Liver (tissue), 9 donors: ENCODE measurements around the gene FEM1B. TPM values are rescaled to one million over a fixed set of nuclear protein-coding genes. Genes with fewer than 3 reads are reported as not detected.

Experiments
- DNase-seq: peaks from one replicate; pipeline ENCODE4 v3.0.0-alpha.2; 2017; ENCODE audit warnings: low spot score
- H3K27ac ChIP-seq, 2 donors: one replicate each; pipeline ENCODE4 v1.7.0; 2013; ENCODE audit warnings: inconsistent platforms in 2 of 2, low read length in 2 of 2, control low read depth in 1 of 2, low read depth in 1 of 2, mild to moderate bottlenecking in 1 of 2
- H3K27me3 ChIP-seq, 4 donors: one replicate each; pipeline versions ENCODE4 v1.6.1 to v1.7.0; 2013; ENCODE audit warnings: low read length in 3 of 4, inconsistent platforms in 1 of 4, mild to moderate bottlenecking in 1 of 4, moderate library complexity in 1 of 4; ENCODE audit not compliant: control insufficient read depth in 4 of 4, insufficient read depth in 4 of 4
- H3K36me3 ChIP-seq, 4 donors: one replicate each; pipeline versions ENCODE4 v1.6.1 to v1.7.0; 2013; ENCODE audit warnings: low read length in 3 of 4, mild to moderate bottlenecking in 3 of 4, low read depth in 1 of 4, moderate library complexity in 1 of 4; ENCODE audit not compliant: control insufficient read depth in 4 of 4, insufficient read depth in 3 of 4
- H3K4me1 ChIP-seq, 4 donors: one replicate each; pipeline versions ENCODE4 v1.6.1 to v1.7.0; 2013; ENCODE audit warnings: low read length in 3 of 4, mild to moderate bottlenecking in 3 of 4, moderate library complexity in 1 of 4; ENCODE audit not compliant: control insufficient read depth in 4 of 4, insufficient read depth in 4 of 4
- H3K4me3 ChIP-seq, 3 donors: one replicate each; pipeline versions ENCODE4 v1.6.1 to v1.7.0; 2013; ENCODE audit warnings: low read length in 3 of 3, control low read depth in 1 of 3, low read depth in 1 of 3, mild to moderate bottlenecking in 1 of 3
- H3K9ac ChIP-seq, 2 donors: one replicate each; pipeline ENCODE4 v1.7.0; 2013; ENCODE audit warnings: low read length in 2 of 2, mild to moderate bottlenecking in 2 of 2, moderate library complexity in 2 of 2, control low read depth in 1 of 2, low read depth in 1 of 2
- H3K9me3 ChIP-seq, 4 donors: one replicate each; pipeline versions ENCODE4 v1.6.1 to v1.7.0; 2013; ENCODE audit warnings: low read length in 3 of 4; ENCODE audit not compliant: control insufficient read depth in 4 of 4
- EGR1 ChIP-seq, 2 donors: IDR thresholded peaks; 2 replicates each; pipeline ENCODE4 v1.6.1; 2016 to 2018; ENCODE audit warnings: antibody characterized with exemption in 2 of 2, low read depth in 2 of 2
- FOXA1 ChIP-seq: IDR thresholded peaks from 2 replicates; pipeline ENCODE4 v1.6.1; 2016; ENCODE audit warnings: antibody characterized with exemption
- FOXA2 ChIP-seq: IDR thresholded peaks from 2 replicates; pipeline ENCODE4 v1.6.1; 2016; ENCODE audit warnings: antibody characterized with exemption
- GABPA ChIP-seq, 2 donors: IDR thresholded peaks in 1 of 2; conservative IDR thresholded peaks in 1 of 2; 2 replicates each; pipeline ENCODE4 v1.6.1; 2016; ENCODE audit warnings: antibody characterized with exemption in 2 of 2, mild to moderate bottlenecking in 1 of 2, moderate library complexity in 1 of 2
- HNF4A ChIP-seq, 2 donors: conservative IDR thresholded peaks; 2 replicates each; pipeline ENCODE4 v1.6.1; 2016; ENCODE audit warnings: antibody characterized with exemption in 2 of 2, mild to moderate bottlenecking in 2 of 2
- HNF4G ChIP-seq: IDR thresholded peaks from 2 replicates; pipeline ENCODE4 v1.6.1; 2016; ENCODE audit warnings: antibody characterized with exemption
- JUND ChIP-seq, 2 donors: IDR thresholded peaks; 2 replicates each; pipeline ENCODE4 v1.6.1; 2016; ENCODE audit warnings: antibody characterized with exemption in 2 of 2
- RAD21 ChIP-seq, 2 donors: IDR thresholded peaks; 2 replicates each; pipeline ENCODE4 v1.6.1; 2016; ENCODE audit warnings: antibody characterized with exemption in 2 of 2, mild to moderate bottlenecking in 2 of 2
- RXRA ChIP-seq, 2 donors: IDR thresholded peaks; 2 replicates each; pipeline ENCODE4 v1.6.1; 2017 to 2018; ENCODE audit warnings: antibody characterized with exemption in 2 of 2, mild to moderate bottlenecking in 1 of 2
- SP1 ChIP-seq: IDR thresholded peaks from 2 replicates; pipeline ENCODE4 v1.6.1; 2018; ENCODE audit warnings: antibody characterized with exemption, mild to moderate bottlenecking
- TAF1 ChIP-seq: conservative IDR thresholded peaks from 2 replicates; pipeline ENCODE4 v1.6.1; 2016; ENCODE audit warnings: antibody characterized with exemption, mild to moderate bottlenecking
- YY1 ChIP-seq: IDR thresholded peaks from 2 replicates; pipeline ENCODE4 v1.6.1; 2016; ENCODE audit warnings: antibody characterized with exemption, mild to moderate bottlenecking
- WGBS: extraction: QIAGEN DNeasy Blood & Tissue Kit; methylation state at CpG from one replicate; pipeline ENCODE4 v1.1.7; 2013; 5-methylcytosine and 5-hydroxymethylcytosine counted together
- polyA plus RNA-seq, 2 donors: library from polyadenylated mRNA; stranded (reverse) in 1 of 2; unstranded in 1 of 2; fragments of 200-250 nt in 1 of 2; fragments of >200 nt in 1 of 2; fragmentation: Nextera tagmentation in 1 of 2; extraction: Ambion mirVana in 1 of 2; gene quantifications; one replicate each; pipeline versions ENCODE4 v1.2.1 to v1.2.3, GENCODE V29; 2013 to 2015
- total RNA-seq, 2 donors: library from RNA; depleted of rRNA; stranded (reverse); fragments of >200 nt; gene quantifications; one replicate each; pipeline ENCODE4 v1.2.3, GENCODE V29; 2014
- TF ChIP-seq, protein P1 (sequence below): IDR thresholded peaks from 2 replicates; pipeline ENCODE4 v1.6.1; 2016; ENCODE audit warnings: antibody characterized with exemption, mild to moderate bottlenecking
- TF ChIP-seq, protein P2 (sequence below): IDR thresholded peaks from 2 replicates; pipeline ENCODE4 v1.6.1; 2016; ENCODE audit warnings: antibody characterized with exemption
- TF ChIP-seq, protein P3 (sequence below): IDR thresholded peaks from 2 replicates; pipeline ENCODE4 v1.6.1; 2016; ENCODE audit warnings: antibody characterized with exemption
- TF ChIP-seq, protein P4 (sequence below): IDR thresholded peaks from 2 replicates; pipeline ENCODE4 v1.6.1; 2016; ENCODE audit warnings: antibody characterized with exemption
- TF ChIP-seq, protein P5 (sequence below): fragments of 150-350 bp; IDR thresholded peaks from 2 replicates; pipeline ENCODE4 v1.5.1; 2017; ENCODE audit warnings: improper control_type of control experiment, low read depth, low read length; ENCODE audit not compliant: missing input control
- donor health status: healthy.
- donor health status: healthy.
- donor health status: healthy.
- donor health status: healthy.
- donor health status: healthy.

The FEM1B gene
- total and polyA plus RNA-seq, 4 donors = 6.2 to 39.5 (median 17.8) TPM

DNA sequence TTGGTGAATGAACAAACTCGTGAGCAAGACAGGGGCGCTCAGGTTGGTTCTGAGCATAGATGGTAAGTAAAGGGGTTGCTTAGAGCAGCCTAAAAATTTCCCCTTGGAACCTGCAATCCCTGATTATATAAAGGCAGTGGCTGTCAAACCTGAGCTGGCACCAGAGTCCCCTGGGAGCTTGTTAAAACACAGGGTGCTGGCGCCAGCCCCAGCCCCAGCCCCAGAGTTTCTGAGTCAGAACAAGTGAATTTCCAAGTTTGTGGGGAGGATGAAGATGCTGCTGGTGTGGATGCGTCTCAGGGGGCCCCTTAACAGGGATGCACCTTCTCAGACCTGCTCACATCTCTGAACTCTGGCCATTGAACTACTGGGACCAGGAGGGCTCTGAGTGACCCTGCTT lies 48.2 kb downstream of the FEM1B start:
- no peak for DNase-seq
- Histone ChIP-seq H3K4me3 (no peak overlapping the region), H3K36me3 (no peaks in the 10 kb centered on the region), H3K27me3 (no peaks in the 10 kb centered on the region), H3K4me1 (no peaks in the 10 kb centered on the region), H3K27ac (no peak overlapping the region), H3K9me3 (no peaks in the 10 kb centered on the region), H3K9ac (no peak overlapping the region)
- TF ChIP-seq, protein P1, sequence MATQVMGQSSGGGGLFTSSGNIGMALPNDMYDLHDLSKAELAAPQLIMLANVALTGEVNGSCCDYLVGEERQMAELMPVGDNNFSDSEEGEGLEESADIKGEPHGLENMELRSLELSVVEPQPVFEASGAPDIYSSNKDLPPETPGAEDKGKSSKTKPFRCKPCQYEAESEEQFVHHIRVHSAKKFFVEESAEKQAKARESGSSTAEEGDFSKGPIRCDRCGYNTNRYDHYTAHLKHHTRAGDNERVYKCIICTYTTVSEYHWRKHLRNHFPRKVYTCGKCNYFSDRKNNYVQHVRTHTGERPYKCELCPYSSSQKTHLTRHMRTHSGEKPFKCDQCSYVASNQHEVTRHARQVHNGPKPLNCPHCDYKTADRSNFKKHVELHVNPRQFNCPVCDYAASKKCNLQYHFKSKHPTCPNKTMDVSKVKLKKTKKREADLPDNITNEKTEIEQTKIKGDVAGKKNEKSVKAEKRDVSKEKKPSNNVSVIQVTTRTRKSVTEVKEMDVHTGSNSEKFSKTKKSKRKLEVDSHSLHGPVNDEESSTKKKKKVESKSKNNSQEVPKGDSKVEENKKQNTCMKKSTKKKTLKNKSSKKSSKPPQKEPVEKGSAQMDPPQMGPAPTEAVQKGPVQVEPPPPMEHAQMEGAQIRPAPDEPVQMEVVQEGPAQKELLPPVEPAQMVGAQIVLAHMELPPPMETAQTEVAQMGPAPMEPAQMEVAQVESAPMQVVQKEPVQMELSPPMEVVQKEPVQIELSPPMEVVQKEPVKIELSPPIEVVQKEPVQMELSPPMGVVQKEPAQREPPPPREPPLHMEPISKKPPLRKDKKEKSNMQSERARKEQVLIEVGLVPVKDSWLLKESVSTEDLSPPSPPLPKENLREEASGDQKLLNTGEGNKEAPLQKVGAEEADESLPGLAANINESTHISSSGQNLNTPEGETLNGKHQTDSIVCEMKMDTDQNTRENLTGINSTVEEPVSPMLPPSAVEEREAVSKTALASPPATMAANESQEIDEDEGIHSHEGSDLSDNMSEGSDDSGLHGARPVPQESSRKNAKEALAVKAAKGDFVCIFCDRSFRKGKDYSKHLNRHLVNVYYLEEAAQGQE = no peak
- TF ChIP-seq TAF1 (no peak), RAD21 (IDR thresholded peaks at IDR 0.05) (no peak), JUND (IDR thresholded peaks at IDR 0.05) (no peak), FOXA2 (no peak), HNF4A (conservative IDR thresholded peaks at IDR 0.05) (no peak), RXRA (IDR thresholded peaks at IDR 0.05) (no peak), EGR1 (IDR thresholded peaks at IDR 0.05; ENCODE audit: low read depth in 2 of 2) (no peak), SP1 (no peak), HNF4G (no peak), GABPA (IDR thresholded peaks at IDR 0.05 in 1 of 2, conservative IDR thresholded peaks at IDR 0.05 in 1 of 2) (no peak), FOXA1 (no peak), YY1 (no peak)
- TF ChIP-seq, protein P2, sequence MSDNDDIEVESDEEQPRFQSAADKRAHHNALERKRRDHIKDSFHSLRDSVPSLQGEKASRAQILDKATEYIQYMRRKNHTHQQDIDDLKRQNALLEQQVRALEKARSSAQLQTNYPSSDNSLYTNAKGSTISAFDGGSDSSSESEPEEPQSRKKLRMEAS = no peak
- TF ChIP-seq, protein P3, sequence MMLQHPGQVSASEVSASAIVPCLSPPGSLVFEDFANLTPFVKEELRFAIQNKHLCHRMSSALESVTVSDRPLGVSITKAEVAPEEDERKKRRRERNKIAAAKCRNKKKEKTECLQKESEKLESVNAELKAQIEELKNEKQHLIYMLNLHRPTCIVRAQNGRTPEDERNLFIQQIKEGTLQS = no peak
- TF ChIP-seq, protein P4, sequence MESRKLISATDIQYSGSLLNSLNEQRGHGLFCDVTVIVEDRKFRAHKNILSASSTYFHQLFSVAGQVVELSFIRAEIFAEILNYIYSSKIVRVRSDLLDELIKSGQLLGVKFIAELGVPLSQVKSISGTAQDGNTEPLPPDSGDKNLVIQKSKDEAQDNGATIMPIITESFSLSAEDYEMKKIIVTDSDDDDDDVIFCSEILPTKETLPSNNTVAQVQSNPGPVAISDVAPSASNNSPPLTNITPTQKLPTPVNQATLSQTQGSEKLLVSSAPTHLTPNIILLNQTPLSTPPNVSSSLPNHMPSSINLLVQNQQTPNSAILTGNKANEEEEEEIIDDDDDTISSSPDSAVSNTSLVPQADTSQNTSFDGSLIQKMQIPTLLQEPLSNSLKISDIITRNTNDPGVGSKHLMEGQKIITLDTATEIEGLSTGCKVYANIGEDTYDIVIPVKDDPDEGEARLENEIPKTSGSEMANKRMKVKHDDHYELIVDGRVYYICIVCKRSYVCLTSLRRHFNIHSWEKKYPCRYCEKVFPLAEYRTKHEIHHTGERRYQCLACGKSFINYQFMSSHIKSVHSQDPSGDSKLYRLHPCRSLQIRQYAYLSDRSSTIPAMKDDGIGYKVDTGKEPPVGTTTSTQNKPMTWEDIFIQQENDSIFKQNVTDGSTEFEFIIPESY = no peak
- TF ChIP-seq, protein P5, sequence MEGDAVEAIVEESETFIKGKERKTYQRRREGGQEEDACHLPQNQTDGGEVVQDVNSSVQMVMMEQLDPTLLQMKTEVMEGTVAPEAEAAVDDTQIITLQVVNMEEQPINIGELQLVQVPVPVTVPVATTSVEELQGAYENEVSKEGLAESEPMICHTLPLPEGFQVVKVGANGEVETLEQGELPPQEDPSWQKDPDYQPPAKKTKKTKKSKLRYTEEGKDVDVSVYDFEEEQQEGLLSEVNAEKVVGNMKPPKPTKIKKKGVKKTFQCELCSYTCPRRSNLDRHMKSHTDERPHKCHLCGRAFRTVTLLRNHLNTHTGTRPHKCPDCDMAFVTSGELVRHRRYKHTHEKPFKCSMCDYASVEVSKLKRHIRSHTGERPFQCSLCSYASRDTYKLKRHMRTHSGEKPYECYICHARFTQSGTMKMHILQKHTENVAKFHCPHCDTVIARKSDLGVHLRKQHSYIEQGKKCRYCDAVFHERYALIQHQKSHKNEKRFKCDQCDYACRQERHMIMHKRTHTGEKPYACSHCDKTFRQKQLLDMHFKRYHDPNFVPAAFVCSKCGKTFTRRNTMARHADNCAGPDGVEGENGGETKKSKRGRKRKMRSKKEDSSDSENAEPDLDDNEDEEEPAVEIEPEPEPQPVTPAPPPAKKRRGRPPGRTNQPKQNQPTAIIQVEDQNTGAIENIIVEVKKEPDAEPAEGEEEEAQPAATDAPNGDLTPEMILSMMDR = no peak
- 78% methylated on average over 4 of the region's 4 CpGs for WGBS
